Measurements from ENCODE around the gene DPH5. TPM values are rescaled to one million over a fixed set of nuclear protein-coding genes. Genes with fewer than 3 reads are reported as not detected.

DPH5 gene
- total RNA-seq, 1 donor from 2014 or later, result 69.4 TPM

DNA sequence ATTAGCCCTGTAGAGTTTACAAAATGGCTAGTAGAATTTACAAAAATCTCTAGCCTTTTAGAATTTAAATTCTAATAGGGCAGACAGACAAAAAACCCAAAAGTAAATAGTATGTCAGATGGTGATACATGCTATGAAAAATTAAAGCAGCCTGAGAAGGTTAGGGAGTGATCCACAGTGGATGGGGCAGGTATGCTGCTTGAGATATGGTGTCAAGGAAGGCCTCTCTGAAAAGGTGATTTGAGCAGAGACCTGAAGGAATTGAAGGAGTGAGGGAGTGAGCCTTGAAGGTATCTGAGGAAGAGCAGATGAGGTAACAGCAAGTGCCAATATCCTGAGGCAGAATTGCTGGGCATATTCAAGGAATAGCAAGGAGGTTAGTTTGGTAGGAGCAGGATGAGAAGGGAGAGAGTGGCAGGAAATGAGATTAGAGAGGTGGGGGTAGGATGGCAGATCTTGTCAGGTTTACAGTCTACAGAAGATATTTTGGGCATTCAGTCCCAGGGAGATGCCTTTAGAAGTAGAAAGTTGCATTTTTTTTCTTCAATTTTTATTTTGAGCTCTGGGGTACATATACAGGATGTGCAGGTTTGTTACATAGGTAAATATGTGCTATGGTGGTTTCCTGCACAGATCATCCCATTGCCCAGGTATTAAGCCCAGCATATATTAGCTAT is 40.8 kb upstream of the DPH5 start:
- Mint-ChIP-seq H3K27me3 (ENCODE audit: low read depth) (no peaks in the 10 kb centered on the region), H3K36me3 (ENCODE audit: low read depth) (peaks cover 3% of the 10 kb centered on the region), H3K9me3 (no peaks in the 10 kb centered on the region), H3K4me3 (no peak overlapping the region), H3K4me1 (peaks cover 52% of the 10 kb centered on the region), H3K27ac (ENCODE audit: unreplicated experiment) (no peak overlapping the region)
- DNase-seq (ENCODE audit: low read depth, low spot score), result no peak
- TF ChIP-seq, protein P1, sequence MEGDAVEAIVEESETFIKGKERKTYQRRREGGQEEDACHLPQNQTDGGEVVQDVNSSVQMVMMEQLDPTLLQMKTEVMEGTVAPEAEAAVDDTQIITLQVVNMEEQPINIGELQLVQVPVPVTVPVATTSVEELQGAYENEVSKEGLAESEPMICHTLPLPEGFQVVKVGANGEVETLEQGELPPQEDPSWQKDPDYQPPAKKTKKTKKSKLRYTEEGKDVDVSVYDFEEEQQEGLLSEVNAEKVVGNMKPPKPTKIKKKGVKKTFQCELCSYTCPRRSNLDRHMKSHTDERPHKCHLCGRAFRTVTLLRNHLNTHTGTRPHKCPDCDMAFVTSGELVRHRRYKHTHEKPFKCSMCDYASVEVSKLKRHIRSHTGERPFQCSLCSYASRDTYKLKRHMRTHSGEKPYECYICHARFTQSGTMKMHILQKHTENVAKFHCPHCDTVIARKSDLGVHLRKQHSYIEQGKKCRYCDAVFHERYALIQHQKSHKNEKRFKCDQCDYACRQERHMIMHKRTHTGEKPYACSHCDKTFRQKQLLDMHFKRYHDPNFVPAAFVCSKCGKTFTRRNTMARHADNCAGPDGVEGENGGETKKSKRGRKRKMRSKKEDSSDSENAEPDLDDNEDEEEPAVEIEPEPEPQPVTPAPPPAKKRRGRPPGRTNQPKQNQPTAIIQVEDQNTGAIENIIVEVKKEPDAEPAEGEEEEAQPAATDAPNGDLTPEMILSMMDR (conservative IDR thresholded peaks at IDR 0.05), result no peak

DNA sequence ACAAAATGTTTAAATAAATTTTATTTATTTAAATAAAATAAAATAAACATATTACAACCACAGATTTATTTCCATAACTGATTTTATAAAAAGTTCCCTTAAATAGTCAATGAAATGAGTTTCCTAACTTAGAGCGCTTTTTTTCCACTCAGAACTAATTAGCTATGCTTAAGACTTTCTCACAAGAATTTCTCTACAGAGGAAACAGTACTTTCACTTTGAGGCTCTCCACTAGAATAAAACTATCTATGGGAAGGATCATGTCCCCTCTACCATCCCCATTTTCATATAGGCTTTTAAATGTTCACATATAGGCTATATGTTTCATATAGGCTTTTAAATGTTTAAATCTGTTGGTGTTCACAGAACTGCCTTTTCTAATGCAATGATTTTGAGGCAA is 40.0 kb upstream of the DPH5 start:
- H3K27ac Mint-ChIP-seq (ENCODE audit: unreplicated experiment), result no peak overlapping the region
- no peaks in the 10 kb centered on the region for H3K9me3 Mint-ChIP-seq
- peaks cover 47% of the 10 kb centered on the region for H3K4me1 Mint-ChIP-seq
- peaks cover 3% of the 10 kb centered on the region for H3K36me3 Mint-ChIP-seq (ENCODE audit: low read depth)
- TF ChIP-seq, protein P1 (conservative IDR thresholded peaks at IDR 0.05), result no peak
- no peak for DNase-seq (ENCODE audit: low read depth, low spot score)
- peak overlapping the region; percentile 47 for H3K4me3 Mint-ChIP-seq
- no peaks in the 10 kb centered on the region for H3K27me3 Mint-ChIP-seq (ENCODE audit: low read depth)

DNA sequence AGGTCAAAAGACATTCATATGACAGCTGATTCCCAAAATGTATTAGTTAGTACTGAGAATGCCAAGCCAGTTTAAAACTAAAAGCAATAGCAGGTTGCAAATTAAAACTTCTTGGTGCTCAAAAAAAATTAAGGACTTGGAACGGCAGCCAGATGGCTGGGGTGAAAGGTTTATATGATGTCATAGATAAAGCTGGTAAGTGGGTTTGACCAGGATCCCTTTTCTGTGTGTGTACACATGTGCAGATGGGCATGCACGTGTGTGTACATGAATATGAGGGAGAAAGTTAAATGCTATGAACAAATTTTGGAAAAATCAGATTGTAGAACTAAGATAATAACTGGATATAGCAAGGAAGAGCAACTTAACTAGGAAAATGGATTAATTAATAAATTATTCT is 39.1 kb upstream of the DPH5 start:
- no peaks in the 10 kb centered on the region for H3K9me3 Mint-ChIP-seq
- no peaks in the 10 kb centered on the region for H3K27me3 Mint-ChIP-seq (ENCODE audit: low read depth)
- H3K4me1 Mint-ChIP-seq, result peaks cover 49% of the 10 kb centered on the region
- no peak overlapping the region for H3K27ac Mint-ChIP-seq (ENCODE audit: unreplicated experiment)
- TF ChIP-seq, protein P1 (conservative IDR thresholded peaks at IDR 0.05), result no peak
- H3K36me3 Mint-ChIP-seq (ENCODE audit: low read depth), result peaks cover 10% of the 10 kb centered on the region
- DNase-seq (ENCODE audit: low read depth, low spot score), result no peak
- no peak overlapping the region for H3K4me3 Mint-ChIP-seq

DNA sequence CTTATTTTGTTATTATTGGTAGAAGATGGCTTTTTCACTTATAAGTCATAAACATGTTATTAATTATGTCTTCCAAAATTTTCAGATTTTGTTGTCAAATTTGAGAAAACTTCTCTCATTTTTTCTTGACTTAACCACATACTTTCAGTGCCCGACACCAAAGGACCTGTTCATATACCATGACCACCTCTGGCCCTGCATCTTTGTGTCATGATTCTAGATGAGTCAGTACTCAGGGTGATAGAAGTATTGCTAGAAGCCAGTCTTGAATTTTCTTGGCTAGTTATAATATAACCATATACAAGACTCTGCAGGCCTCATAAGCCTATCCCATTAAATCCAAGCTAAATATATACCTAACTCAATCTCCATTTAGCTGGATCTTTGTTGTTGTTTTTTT is 35.4 kb upstream of the DPH5 start:
- Mint-ChIP-seq H3K9me3 (no peaks in the 10 kb centered on the region), H3K4me1 (peaks cover 31% of the 10 kb centered on the region), H3K27ac (ENCODE audit: unreplicated experiment) (no peak overlapping the region), H3K36me3 (ENCODE audit: low read depth) (peaks cover 13% of the 10 kb centered on the region), H3K27me3 (ENCODE audit: low read depth) (no peaks in the 10 kb centered on the region), H3K4me3 (no peak overlapping the region)
- DNase-seq (ENCODE audit: low read depth, low spot score), result no peak
- TF ChIP-seq, protein P1 (conservative IDR thresholded peaks at IDR 0.05), result no peak

DNA sequence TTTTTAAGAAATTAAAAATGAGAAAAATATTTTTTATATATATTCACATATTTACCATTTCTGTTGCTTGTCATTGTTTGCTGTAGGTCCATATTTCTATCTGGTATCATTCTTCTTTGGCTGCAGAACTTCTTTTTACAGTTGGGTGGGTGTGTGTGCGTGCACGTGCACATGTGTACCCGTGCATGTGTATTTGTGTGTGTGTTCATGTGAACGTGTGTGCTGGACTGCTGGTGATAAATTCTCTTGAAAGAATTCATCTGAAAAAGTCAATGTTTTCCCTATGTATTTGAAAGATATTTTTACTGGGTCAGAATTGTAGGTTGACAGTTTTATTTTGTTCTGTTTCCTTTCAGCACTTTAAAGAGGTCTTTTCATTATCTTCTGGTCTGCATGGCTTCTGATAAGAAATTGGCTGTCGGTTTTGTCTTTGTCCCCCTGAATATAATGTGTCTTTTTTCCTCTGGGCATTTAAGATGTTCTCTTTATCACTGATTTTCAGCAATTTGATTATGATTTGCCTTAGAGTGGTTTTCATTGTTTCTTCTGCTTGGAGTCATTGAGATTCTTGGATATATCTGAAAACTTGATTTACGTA is 34.5 kb upstream of the DPH5 start:
- Mint-ChIP-seq H3K4me3 (no peak overlapping the region), H3K36me3 (ENCODE audit: low read depth) (peaks cover 13% of the 10 kb centered on the region), H3K27me3 (ENCODE audit: low read depth) (no peaks in the 10 kb centered on the region), H3K4me1 (peaks cover 25% of the 10 kb centered on the region), H3K9me3 (no peaks in the 10 kb centered on the region), H3K27ac (ENCODE audit: unreplicated experiment) (no peak overlapping the region)
- TF ChIP-seq, protein P1 (conservative IDR thresholded peaks at IDR 0.05), result no peak
- no peak for DNase-seq (ENCODE audit: low read depth, low spot score)

All from neural crest cell (in vitro differentiated cells).